HG03558 (cell line): Measurements from ENCODE around the gene MBD3L2B.

Source experiments
- ATAC-seq: cut with Tn5 transposase; IDR thresholded peaks from one replicate; pipeline ENCODE4 v1.9.1; 2021; ENCODE audit warnings: moderate number of reproducible peaks; ENCODE audit not compliant: unreplicated experiment; ENCODE audit errors: extremely low read depth

The MBD3L2B gene

GRCh38 chr19:7018828-7019227 is 2.4 kb downstream of the MBD3L2B start:
- no peak for ATAC-seq

- ATAC-seq = no peak
Observed at GRCh38 chr19:7013678-7014077, 7.6 kb downstream of the MBD3L2B start.

GRCh38 chr19:7010722-7011593 is 10.3 kb downstream of the MBD3L2B start:
- no peak for ATAC-seq

DNA sequence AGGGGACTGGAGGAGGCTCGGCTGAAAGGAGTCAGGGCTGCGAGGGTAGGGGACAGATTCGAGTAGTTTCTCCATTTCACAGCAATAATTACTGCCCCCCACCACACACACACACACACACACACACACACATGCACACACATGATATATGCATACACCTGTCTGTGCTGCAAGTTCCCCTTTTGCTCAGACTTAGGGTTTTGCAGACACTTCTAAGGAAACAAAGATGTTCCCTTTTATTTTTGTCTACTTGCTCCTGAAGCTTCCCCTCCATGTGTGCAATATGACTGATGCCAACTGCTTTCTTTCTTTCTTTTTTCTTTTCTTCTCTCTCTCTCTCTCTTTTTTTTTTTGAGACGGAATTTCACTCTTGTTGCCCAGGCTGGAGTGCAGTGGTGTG is 13.4 kb downstream of the MBD3L2B start:
- ATAC-seq = no peak

GRCh38 chr19:7006135-7006704 is 15.0 kb downstream of the MBD3L2B start:
- ATAC-seq = no peak

DNA sequence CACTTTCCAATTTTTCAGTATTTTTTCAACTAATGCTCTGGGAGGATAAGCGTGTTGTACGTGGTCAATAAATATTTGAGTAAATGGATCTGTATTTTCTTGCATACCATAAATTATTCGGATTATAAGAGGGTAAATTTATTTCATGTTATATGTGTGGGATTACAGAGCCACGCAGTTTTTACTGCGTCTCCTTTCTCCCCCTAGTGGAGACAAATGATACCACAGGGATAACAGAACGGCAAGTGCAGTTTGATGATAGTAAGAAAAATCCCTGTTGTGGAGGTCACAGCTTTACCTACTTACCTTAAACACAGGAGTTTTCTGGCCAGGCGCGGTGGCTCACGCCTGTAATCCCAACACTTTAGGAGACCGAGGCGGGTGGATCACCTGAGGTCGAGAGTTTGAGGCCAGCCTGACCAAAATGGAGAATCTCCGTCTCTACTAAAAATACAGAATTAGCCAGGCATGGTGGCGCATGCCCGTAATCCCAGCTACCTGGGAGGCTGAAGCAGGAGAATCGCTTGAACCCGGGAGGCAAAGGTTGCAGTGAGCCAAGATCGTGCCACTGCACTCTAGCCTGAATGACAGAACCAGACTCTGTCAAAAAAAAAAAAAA is 16.8 kb downstream of the MBD3L2B start:
- ATAC-seq = no peak

DNA sequence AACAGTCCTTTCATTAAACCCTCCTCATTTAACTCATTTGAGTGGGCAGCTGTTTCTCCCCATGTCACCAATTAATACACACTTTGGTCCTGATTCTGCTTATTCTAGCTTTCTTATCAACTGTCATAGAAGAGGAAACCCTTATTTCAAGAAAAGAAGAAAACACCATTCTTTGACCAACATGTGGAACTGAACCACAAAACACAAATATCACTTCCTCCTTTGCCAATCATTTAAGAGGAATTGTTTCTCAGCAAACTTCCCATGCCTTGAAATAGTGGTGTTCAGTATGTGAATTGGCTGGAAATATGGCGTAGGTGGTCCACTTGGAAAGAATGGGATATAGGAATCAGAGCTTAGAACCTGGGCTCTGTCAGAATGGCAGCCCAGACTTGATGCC is 20.4 kb downstream of the MBD3L2B start:
- ATAC-seq = no peak

DNA sequence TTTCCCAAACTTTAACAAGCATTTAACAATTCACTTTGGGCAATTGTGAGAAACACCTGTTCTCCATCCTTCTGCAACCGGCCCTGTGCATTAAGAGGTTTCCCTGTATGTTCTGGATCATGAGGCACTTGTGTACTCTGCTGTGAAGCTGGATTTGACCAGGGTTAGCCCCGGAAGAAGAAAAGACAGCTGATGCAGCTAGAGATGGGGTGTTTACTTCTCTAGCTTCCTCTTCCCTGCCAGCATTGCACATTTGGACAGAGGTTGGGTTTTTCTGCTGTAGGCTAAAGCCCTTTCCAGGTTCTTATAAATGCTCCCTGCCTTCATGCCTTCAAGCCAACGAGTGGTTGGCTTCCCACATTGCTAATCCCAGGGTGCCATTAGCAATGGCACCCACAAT is 20.9 kb downstream of the MBD3L2B start:
- ATAC-seq = no peak

GRCh38 chr19:6999933-7000332 is 21.3 kb downstream of the MBD3L2B start:
- no peak for ATAC-seq

DNA sequence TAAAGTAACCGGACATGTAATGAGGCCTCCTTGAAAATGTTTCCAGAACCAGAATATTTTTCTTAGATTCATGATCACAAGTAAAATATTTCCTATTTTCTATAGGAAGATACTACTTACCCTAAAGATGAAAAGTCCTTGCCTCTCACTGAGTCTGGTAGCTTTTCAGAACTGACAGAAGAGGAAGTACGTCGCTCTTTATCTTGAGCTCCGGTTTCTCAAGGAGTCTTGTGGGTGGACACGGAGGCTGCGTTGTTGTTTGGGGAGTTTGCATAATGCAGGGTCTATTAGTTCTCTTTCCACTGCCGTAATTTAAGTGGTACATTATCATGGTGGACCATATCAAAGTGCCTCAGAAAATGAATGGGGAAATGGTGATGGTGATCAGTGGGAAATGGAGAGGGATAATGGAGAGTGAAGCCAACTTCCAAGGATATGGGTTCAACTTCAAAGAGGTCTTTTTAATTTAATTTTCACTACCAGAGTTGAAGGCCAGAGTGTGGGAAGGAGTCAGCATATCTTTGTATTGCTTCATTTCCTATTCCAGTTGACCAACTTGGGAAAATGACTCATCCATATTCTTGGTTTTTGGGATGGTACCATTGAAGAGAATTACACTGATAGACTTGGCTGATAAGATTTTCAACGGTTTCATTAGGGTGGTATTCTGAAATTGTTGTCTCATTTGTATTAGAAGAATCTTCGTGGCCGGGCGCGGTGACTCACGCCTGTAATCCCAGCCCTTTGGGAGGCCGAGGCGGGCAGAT is 23.4 kb downstream of the MBD3L2B start:
- no peak for ATAC-seq

GRCh38 chr19:6996810-6997209 is 24.4 kb downstream of the MBD3L2B start:
- no peak for ATAC-seq

- ATAC-seq = no peak
Observed at GRCh38 chr19:6995054-6995453, 26.2 kb downstream of the MBD3L2B start.

DNA sequence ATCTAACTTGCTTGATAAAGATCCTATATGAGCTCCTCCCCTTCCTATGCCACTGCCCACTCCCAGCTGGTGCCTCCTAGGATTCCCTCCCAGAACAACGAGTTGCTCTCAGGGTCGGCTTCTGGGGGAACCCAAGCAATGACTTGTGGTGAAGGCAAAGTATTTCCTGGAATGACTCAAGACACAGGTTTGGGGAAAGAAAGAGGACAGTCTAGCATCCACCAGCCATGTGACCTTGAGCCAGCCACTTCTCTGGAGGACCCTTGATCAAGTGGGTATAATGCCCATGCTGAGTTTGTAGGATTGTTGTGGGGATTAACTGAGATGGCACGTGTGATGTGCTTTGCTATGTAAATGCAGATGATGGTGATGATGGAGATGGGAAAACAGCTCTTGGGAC is 33.0 kb downstream of the MBD3L2B start:
- no peak for ATAC-seq

DNA sequence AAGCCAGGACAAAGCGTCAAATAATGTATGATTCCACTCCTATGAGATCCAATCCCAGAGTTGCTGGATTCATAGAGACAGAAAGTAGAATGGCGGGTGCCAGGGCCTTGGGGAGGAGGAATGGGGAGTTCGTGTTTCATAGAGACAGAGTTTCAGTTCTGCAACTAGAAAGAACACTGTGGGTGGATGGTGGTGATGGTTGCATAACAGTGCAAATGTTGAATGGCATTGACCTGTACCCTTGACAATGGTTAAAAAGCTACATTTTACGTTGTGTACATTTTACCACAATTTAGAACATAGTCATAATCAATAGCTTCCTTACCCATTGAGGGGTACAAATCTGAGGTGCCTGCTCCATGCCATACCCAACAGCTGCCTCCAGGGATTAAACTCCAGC is 33.4 kb downstream of the MBD3L2B start:
- no peak for ATAC-seq

DNA sequence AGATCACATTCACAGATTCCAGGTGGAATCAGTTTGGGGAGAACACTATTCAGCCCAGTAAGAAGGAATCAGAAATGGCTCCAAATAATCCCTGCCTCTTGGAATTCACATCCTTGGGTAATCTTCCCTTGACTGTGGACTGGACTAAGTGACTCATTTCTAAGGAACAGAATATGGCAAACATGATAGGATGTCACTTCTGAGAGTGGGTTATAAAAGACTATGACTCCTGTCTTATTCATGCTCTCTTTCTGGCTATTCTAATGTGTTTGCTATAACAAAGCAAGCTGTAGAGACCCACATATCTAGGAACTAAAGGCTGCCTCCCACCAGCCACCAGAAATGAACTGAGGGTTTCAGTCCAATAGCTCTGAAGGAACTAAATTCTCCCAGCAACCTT is 37.8 kb downstream of the MBD3L2B start:
- no peak for ATAC-seq

DNA sequence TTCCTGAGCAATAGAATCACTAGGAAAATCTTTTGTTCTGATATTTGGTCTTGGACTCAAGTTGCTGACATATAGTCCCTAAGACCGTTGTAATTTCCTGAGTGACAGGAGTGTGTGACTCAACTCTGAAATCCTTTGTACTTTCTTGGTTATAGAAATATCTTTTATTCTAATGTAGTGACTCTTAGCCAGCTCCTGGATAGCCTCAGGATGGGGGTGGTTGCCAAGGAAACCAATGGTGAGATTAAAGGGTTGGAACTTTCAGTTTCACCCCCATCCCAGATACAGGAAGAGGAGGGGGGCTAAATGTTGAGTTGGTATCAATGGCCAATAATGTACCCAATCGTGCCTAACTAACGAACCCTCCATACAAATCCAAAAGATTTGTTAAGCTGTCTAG is 41.8 kb downstream of the MBD3L2B start:
- no peak for ATAC-seq

DNA sequence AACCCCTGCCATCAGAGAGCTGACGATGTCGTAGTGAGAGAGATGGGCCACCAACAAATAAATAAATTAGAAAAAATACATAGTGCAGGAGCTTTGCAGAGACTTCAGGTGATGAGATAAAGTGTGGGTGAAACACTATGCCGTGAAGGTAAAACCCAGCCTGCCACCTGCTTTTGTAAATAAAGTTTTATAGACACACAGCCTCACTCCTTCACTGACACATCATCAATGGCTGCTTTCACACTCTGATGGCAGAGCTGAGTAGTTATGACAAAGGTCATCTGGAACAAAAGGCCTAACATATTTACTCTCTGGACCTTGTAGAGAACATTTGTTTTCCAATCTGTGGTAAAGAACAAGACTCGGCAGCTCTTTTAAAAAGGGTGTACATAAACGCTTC is 45.0 kb downstream of the MBD3L2B start:
- ATAC-seq = no peak

- ATAC-seq = no peak
Observed at GRCh38 chr19:6971366-6971765, 49.9 kb downstream of the MBD3L2B start.

GRCh38 chr19:6970443-6970842 is 50.8 kb downstream of the MBD3L2B start:
- ATAC-seq = no peak

DNA sequence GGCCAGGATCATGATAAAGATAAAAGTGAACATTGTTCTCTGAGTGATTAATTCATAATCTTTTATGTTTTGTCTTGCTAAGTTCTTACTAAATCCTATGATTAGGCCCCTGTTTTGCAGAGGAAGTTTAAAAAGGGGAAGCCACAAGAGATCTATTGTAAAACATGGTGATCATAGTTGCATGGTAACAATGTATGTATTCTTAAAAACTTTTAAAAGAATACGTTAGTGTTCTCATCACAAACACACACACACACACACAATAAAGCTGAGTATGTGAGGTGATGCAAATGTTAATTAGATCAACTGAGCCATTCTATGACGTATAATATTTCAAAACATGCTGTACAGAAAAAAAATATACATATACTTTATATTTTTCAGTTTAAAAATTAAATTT is 51.2 kb downstream of the MBD3L2B start:
- no peak for ATAC-seq

DNA sequence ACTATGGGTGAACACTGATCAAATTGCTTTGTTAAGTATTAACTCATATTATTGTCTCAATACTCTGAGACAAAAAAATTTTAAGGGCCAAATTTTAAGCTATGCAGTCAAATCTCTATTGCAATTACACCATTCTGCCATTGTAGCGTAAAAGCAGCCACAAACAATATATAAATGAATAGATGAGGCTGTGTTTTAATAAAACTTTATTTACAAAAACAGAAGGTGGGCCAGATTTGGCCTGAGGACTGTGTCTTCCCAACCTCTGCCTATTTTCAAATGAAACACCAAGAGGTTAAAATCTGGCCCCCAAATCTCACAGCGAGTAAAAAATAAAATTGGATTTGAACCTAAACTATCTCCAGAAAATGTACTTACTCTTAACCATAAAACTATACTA is 51.7 kb downstream of the MBD3L2B start:
- no peak for ATAC-seq
